ENCODE data around the gene SHROOM2. TPM values are rescaled to one million over a fixed set of nuclear protein-coding genes. Genes with fewer than 3 reads are reported as not detected.

Gene SHROOM2, protein sequence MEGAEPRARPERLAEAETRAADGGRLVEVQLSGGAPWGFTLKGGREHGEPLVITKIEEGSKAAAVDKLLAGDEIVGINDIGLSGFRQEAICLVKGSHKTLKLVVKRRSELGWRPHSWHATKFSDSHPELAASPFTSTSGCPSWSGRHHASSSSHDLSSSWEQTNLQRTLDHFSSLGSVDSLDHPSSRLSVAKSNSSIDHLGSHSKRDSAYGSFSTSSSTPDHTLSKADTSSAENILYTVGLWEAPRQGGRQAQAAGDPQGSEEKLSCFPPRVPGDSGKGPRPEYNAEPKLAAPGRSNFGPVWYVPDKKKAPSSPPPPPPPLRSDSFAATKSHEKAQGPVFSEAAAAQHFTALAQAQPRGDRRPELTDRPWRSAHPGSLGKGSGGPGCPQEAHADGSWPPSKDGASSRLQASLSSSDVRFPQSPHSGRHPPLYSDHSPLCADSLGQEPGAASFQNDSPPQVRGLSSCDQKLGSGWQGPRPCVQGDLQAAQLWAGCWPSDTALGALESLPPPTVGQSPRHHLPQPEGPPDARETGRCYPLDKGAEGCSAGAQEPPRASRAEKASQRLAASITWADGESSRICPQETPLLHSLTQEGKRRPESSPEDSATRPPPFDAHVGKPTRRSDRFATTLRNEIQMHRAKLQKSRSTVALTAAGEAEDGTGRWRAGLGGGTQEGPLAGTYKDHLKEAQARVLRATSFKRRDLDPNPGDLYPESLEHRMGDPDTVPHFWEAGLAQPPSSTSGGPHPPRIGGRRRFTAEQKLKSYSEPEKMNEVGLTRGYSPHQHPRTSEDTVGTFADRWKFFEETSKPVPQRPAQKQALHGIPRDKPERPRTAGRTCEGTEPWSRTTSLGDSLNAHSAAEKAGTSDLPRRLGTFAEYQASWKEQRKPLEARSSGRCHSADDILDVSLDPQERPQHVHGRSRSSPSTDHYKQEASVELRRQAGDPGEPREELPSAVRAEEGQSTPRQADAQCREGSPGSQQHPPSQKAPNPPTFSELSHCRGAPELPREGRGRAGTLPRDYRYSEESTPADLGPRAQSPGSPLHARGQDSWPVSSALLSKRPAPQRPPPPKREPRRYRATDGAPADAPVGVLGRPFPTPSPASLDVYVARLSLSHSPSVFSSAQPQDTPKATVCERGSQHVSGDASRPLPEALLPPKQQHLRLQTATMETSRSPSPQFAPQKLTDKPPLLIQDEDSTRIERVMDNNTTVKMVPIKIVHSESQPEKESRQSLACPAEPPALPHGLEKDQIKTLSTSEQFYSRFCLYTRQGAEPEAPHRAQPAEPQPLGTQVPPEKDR (N-terminal part only)
- 3.4 and 11.4 TPM in 2 replicates for total RNA-seq

DNA sequence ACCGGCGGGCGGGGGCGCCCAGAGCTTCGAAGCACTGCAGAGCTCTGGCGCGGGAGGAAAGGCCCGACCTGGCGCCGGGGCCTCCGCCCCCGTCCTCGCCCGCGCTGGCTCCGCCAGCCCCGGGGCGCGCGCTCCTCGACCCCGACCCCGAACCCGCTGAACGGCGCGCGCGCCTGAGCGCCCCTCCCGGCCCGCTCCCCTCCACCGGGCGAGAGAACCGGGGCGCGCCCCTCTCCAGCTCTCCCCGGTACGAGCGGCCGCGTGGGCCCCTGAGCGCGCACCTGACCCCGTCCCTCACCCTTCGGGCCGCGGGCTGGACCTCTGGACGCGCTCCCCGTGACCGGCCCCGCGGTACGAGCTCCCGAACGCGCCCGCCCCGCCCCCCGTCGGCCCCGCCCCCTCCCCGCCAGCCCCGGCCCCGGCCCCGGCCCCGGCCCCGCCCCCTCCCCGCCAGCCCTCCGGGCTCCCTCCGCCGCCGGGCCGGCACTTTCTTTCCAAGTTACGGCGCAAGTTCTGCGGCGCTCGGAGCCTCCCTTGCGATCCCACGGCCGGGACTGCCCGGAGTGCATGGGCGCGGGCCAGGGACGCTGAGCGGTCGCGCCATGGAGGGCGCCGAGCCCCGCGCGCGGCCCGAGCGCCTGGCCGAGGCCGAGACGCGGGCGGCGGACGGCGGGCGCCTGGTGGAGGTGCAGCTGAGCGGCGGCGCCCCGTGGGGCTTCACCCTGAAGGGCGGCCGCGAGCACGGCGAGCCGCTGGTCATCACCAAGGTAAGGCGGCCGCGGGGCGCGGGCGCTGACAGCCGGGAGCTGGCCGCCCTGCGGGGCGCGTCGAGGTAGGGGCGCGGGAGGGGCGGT, at the start of gene SHROOM2:
TSS of gene SHROOM2 (plus strand) at position 486 of the 854 bp plus-strand sequence. CDS start at position 603, 117 bp downstream.

DNA sequence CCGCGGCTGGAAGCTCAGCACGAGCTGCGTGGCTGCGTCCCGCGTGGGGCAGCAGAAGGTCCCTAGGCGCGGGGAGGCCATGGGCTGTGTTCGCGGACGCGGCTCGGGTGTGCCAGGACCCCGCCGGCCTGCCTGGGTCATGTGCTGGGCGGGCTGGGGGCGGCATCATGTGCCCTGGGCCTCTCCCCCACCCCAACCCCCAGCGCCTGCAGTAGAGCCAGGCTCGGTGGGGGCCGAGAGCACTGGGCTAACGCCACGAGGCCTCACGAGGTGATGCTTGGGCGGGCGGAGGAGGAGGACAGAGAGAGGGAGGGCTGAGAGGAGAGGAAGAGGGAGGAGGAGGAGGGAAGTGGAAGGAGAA, 20.5 kb upstream of the SHROOM2 start, which contains the start of gene GPR143:
TSS of gene GPR143 (minus strand) at position 111 of the 361 bp plus-strand sequence. CDS start at position 81, 30 bp downstream.

GRCh38 chrX:9966775-9967408, 180.7 kb downstream of the SHROOM2 start, which contains the start of gene CLDN34:
Gene CLDN34, plus strand, starts transcription at chrX:9967358. Its CDS starts 0 bp downstream, at chrX:9967358.

Other genes with a start within 250 kb of the SHROOM2 start
- 0.64 and 0.68 TPM in 2 replicates for gene GPR143, start 20.6 kb upstream of the SHROOM2 start, total RNA-seq
- 0.14 TPM in 1 of 2 replicates, not detected in the other for gene CLDN34, start 180.9 kb downstream of the SHROOM2 start, total RNA-seq

Data from nasal cavity respiratory epithelium epithelial cell of viscerocranial mucosa (primary cell).